Calu3 (cell line): ENCODE data around the gene DGLUCY. TPM values are rescaled to one million over a fixed set of nuclear protein-coding genes. Genes with fewer than 3 reads are reported as not detected.

ENCODE experiments used
- BruUV-seq: library from RNA; stranded (reverse); fragments of 400-500 nt; replicated peaks from 2 replicates; lab custom pipeline; 2021; lab: Mats Ljungman, UMichigan
- CTCF ChIA-PET: fragments of 300-600 bp; sonication (Branson Sonifier 250); formaldehyde crosslinking; loops from one replicate; lab custom pipeline; 2022; ENCODE audit warnings: antibody characterized with exemption; lab: Charles Lee
- DNase-seq: peaks from one replicate; pipeline ENCODE4 v3.0.0; 2022
- H3K27ac Mint-ChIP-seq: one replicate; pipeline ENCODE4 v1.8.0; 2022; ENCODE audit warnings: mixed read lengths; ENCODE audit not compliant: unreplicated experiment
- H3K27me3 Mint-ChIP-seq: one replicate; pipeline ENCODE4 v1.8.0; 2022; ENCODE audit warnings: mixed read lengths; ENCODE audit not compliant: unreplicated experiment
- H3K36me3 Mint-ChIP-seq: one replicate; pipeline ENCODE4 v1.8.0; 2022; ENCODE audit warnings: mild to moderate bottlenecking, moderate library complexity, mixed read lengths; ENCODE audit not compliant: insufficient read depth, unreplicated experiment
- H3K4me1 Mint-ChIP-seq: one replicate; pipeline ENCODE4 v1.8.0; 2022; ENCODE audit warnings: mild to moderate bottlenecking, low read depth, mixed read lengths; ENCODE audit not compliant: unreplicated experiment
- H3K4me3 Mint-ChIP-seq: one replicate; pipeline ENCODE4 v1.8.0; 2022; ENCODE audit warnings: mild to moderate bottlenecking, low read depth, moderate library complexity, mixed read lengths; ENCODE audit not compliant: unreplicated experiment
- H3K9me3 Mint-ChIP-seq: one replicate; pipeline ENCODE4 v1.8.0; 2022; ENCODE audit warnings: low read depth, mixed read lengths; ENCODE audit not compliant: unreplicated experiment
- CTCF ChIP-seq: fragments of 200-600 bp; IDR thresholded peaks from one replicate; pipeline ENCODE4 v1.8.0; 2022; ENCODE audit warnings: antibody characterized with exemption; ENCODE audit not compliant: unreplicated experiment
- intact Hi-C: fragments of 100-400 bp; cut with micrococcal nuclease; formaldehyde crosslinking; loops from one replicate; pipeline ENCODE4 v1.10.0; 2022; ENCODE audit not compliant: unreplicated experiment
- total RNA-seq: library from RNA; stranded (reverse); gene quantifications from 2 replicates; pipeline ENCODE4 v1.2.3, GENCODE V29; 2022

Gene DGLUCY
- total RNA-seq, 1 experiment from 2014 or later = 69.3 TPM

- TF ChIP-seq CTCF = no peak
- peaks cover 44% of the 10 kb centered on the region for H3K27me3 Mint-ChIP-seq
- no peak overlapping the region for H3K4me3 Mint-ChIP-seq
- CTCF ChIA-PET = no interaction called here
- no peak for DNase-seq
- peaks cover 4% of the 10 kb centered on the region for H3K36me3 Mint-ChIP-seq
- no peaks in the 10 kb centered on the region for H3K4me1 Mint-ChIP-seq
- intact Hi-C loops = no loop called here
- H3K9me3 Mint-ChIP-seq = peaks cover 2% of the 10 kb centered on the region
- no TSS peak for BruUV-seq
- no peak overlapping the region for H3K27ac Mint-ChIP-seq
Measured at GRCh38 chr14:91238661-91239060, 124.8 kb downstream of the DGLUCY start.

DNA sequence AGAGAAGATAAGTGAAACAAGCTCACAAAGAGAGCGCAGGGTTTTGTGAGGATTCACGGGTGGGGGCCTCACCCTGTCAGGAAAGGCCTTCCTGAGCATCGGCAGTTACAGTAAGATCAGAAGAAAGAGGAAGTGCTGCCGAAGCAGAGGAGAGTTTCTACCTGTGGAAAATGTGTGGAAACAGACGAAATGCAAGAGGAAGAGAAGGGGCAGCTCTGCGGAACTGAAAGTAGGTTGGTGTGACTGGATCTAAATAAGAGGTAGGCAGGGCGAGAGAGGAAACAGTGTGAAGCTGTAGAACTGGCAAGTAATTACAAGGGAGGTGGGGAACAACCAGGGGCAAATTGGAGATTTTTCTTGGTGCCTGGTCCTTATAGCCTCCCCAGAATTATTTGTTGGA, 128.0 kb downstream of the DGLUCY start:
- CTCF ChIA-PET = no interaction called here
- H3K27ac Mint-ChIP-seq = no peak overlapping the region
- BruUV-seq = no TSS peak
- H3K9me3 Mint-ChIP-seq = no peaks in the 10 kb centered on the region
- TF ChIP-seq CTCF = no peak
- no peak overlapping the region for H3K4me3 Mint-ChIP-seq
- no peaks in the 10 kb centered on the region for H3K36me3 Mint-ChIP-seq
- peaks cover 55% of the 10 kb centered on the region for H3K27me3 Mint-ChIP-seq
- intact Hi-C loops = no loop called here
- DNase-seq = no peak
- H3K4me1 Mint-ChIP-seq = no peaks in the 10 kb centered on the region

GRCh38 chr14:91242635-91243034, 128.8 kb downstream of the DGLUCY start:
- Mint-ChIP-seq H3K36me3 (no peaks in the 10 kb centered on the region), H3K27ac (no peak overlapping the region)

GRCh38 chr14:91243074-91243471, 129.2 kb downstream of the DGLUCY start:
- Mint-ChIP-seq H3K36me3 (no peaks in the 10 kb centered on the region), H3K4me3 (no peak overlapping the region), H3K9me3 (no peaks in the 10 kb centered on the region), H3K27me3 (peaks cover 55% of the 10 kb centered on the region), H3K27ac (no peak overlapping the region), H3K4me1 (no peaks in the 10 kb centered on the region)
- BruUV-seq = no TSS peak
- no peak for DNase-seq
- intact Hi-C loops = no loop called here
- CTCF ChIA-PET = no interaction called here
- no peak for TF ChIP-seq CTCF

More at GRCh38 chr14:91242635-91243034, 128.8 kb downstream of the DGLUCY start:
- no peak for TF ChIP-seq CTCF
- intact Hi-C loops = no loop called here
- H3K27me3 Mint-ChIP-seq = peaks cover 55% of the 10 kb centered on the region
- no TSS peak for BruUV-seq
- no peak overlapping the region for H3K4me3 Mint-ChIP-seq
- DNase-seq = no peak
- H3K9me3 Mint-ChIP-seq = no peaks in the 10 kb centered on the region
- no peaks in the 10 kb centered on the region for H3K4me1 Mint-ChIP-seq
- CTCF ChIA-PET = no interaction called here
